Loucy (cell line): ENCODE results near the gene LRRC4C.

ENCODE experiments used
- H2AFZ ChIP-seq: fragments of 200-600 bp; sonication (generic); 2 replicates; pipeline ENCODE4 v1.6.0; 2016; ENCODE audit warnings: antibody characterized with exemption, mild to moderate bottlenecking, low read length, moderate library complexity
- H3F3A ChIP-seq: fragments of 200-600 bp; 2 replicates; pipeline ENCODE4 v1.6.0; 2016; ENCODE audit warnings: antibody characterized with exemption, low read depth, mild to moderate bottlenecking
- H3K27me3 ChIP-seq: fragments of 200-600 bp; sonication (generic); 2 replicates; pipeline ENCODE4 v1.6.1; 2014; ENCODE audit warnings: low read length, mild to moderate bottlenecking; ENCODE audit not compliant: insufficient read depth, poor library complexity, severe bottlenecking
- H3K36me3 ChIP-seq: fragments of 200-600 bp; sonication (generic); 2 replicates; pipeline ENCODE4 v1.6.1; 2016; ENCODE audit warnings: low read length; ENCODE audit not compliant: insufficient read depth
- H3K4me1 ChIP-seq: fragments of 200-600 bp; sonication (generic); 2 replicates; pipeline ENCODE4 v1.5.1; 2014; ENCODE audit warnings: low read length, mild to moderate bottlenecking; ENCODE audit not compliant: insufficient read depth, poor library complexity, severe bottlenecking
- H3K4me2 ChIP-seq: fragments of 200-600 bp; sonication (generic); 2 replicates; pipeline ENCODE4 v1.6.0; 2014; ENCODE audit warnings: antibody characterized with exemption, low read length, low read depth, mild to moderate bottlenecking; ENCODE audit not compliant: poor library complexity, severe bottlenecking
- H3K4me3 ChIP-seq: fragments of 200-600 bp; sonication (generic); 2 replicates; pipeline ENCODE4 v1.5.1; 2014; ENCODE audit warnings: low read length, mild to moderate bottlenecking, mixed read lengths; ENCODE audit not compliant: poor library complexity, severe bottlenecking
- H3K79me2 ChIP-seq: fragments of 200-600 bp; sonication (generic); 2 replicates; pipeline ENCODE4 v1.6.1; 2014; ENCODE audit warnings: low read length; ENCODE audit not compliant: insufficient read depth
- H3K9ac ChIP-seq: fragments of 200-600 bp; sonication (generic); 2 replicates; pipeline ENCODE4 v1.6.0; 2014; ENCODE audit warnings: mild to moderate bottlenecking, low read depth, low read length, moderate library complexity; ENCODE audit not compliant: poor library complexity, severe bottlenecking
- H3K9me2 ChIP-seq: fragments of 200-600 bp; sonication (generic); replicated peaks from 2 replicates; pipeline ENCODE4 v1.6.1; 2016; ENCODE audit warnings: low read depth, low read length, mixed read lengths
- H3K9me3 ChIP-seq: fragments of 200-600 bp; sonication (generic); 2 replicates; pipeline ENCODE4 v1.6.1; 2014; ENCODE audit warnings: mild to moderate bottlenecking, antibody characterized with exemption, low read length, low read depth; ENCODE audit not compliant: insufficient read depth
- H4K20me1 ChIP-seq: fragments of 200-600 bp; sonication (generic); 2 replicates; pipeline ENCODE4 v1.6.0; 2014; ENCODE audit warnings: antibody characterized with exemption, low read length, mild to moderate bottlenecking; ENCODE audit not compliant: insufficient read depth, poor library complexity, severe bottlenecking
- EZH2phosphoT487 ChIP-seq: fragments of 200-600 bp; IDR thresholded peaks from 2 replicates; pipeline ENCODE4 v1.6.1; 2018; ENCODE audit warnings: antibody characterized with exemption, mild to moderate bottlenecking, moderate library complexity, borderline replicate concordance
- TF ChIP-seq, protein P1 (sequence below): fragments of 200-600 bp; sonication (generic); conservative IDR thresholded peaks from 2 replicates; pipeline ENCODE4 v1.5.1; 2014; ENCODE audit warnings: mild to moderate bottlenecking, antibody characterized with exemption, low read length

LRRC4C gene

DNA sequence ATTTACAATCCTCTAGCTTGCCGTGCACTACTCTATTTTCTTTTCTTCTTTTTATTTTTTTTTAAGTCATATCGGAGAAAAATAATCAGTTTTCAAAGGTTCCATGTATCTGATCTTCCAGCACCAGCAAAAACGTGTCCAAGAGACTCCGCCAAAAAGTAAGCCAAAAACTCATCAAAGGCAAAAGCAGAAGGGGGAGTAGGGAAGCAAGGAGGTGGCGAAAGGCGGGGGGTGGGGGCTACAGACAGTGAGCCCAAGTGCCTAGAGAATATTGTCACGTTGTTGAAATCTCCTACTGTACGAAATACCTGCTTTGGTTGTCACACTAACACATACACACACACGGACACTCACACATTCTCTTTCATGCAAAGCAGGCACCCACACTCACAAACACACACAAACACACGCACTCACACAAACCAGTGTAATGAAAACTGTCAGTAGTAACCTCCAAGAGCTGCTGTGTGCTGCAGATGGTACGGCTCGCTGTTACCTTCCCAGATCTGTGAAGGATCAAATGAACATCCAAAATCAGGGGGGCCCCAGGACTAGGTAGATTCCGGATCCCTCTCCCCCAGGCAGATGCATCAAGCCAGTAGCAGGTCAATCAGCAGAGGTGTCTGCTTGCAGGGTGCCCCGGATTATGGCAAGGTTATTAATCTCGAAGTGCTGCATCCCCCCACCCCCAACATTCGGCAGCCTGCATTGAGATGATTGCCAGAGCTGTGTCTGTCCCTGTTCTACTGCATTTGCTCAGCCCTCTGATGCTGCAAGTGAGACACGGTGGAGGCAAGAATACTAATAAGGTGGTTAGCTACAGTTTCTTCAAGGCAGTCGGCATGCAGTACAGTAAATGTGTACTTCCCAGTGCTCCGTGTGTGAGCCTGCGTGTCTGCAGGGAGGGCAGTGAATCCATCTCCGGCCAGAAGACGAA lies at the start of gene LRRC4C:
Gene LRRC4C (minus strand): TSS at position 188 of the 937 bp plus-strand sequence.
- Histone ChIP-seq H3F3A (no peaks in the 10 kb centered on the region), H4K20me1 (no peaks in the 10 kb centered on the region), H3K4me1 (no peaks in the 10 kb centered on the region), H3K36me3 (no peaks in the 10 kb centered on the region), H2AFZ (no peak within 1 kb of the TSS), H3K79me2 (no peaks in the 10 kb centered on the region), H3K9me2 (no peaks in the 10 kb centered on the region), H3K4me3 (no peak within 1 kb of the TSS), H3K27me3 (no peaks in the 10 kb centered on the region), H3K9ac (no peak within 1 kb of the TSS), H3K4me2 (no peak within 1 kb of the TSS), H3K9me3 (no peaks in the 10 kb centered on the region)
- no peak for TF ChIP-seq EZH2phosphoT487
- TF ChIP-seq, protein P1, sequence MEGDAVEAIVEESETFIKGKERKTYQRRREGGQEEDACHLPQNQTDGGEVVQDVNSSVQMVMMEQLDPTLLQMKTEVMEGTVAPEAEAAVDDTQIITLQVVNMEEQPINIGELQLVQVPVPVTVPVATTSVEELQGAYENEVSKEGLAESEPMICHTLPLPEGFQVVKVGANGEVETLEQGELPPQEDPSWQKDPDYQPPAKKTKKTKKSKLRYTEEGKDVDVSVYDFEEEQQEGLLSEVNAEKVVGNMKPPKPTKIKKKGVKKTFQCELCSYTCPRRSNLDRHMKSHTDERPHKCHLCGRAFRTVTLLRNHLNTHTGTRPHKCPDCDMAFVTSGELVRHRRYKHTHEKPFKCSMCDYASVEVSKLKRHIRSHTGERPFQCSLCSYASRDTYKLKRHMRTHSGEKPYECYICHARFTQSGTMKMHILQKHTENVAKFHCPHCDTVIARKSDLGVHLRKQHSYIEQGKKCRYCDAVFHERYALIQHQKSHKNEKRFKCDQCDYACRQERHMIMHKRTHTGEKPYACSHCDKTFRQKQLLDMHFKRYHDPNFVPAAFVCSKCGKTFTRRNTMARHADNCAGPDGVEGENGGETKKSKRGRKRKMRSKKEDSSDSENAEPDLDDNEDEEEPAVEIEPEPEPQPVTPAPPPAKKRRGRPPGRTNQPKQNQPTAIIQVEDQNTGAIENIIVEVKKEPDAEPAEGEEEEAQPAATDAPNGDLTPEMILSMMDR: no peak

DNA sequence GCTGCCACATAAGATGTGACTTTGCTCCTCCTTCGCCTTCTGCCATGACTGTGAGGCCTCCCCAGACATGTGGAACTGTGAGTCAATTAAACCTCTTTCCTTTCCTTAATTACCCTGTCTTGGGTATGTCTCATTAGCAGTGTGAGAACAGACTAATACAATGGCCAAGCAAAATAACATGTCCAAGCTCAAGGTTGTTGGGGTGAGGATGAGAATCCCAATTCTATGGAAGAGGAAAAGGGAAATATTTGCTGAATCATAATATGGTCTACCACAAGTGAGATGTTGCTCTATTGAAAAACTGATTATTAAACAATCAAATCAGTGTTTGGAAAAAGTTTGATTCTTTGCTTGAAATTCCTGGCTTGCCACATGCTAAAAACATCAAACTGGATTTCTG lies 48.7 kb upstream of the LRRC4C start:
- H2AFZ ChIP-seq: no peak overlapping the region
- no peaks in the 10 kb centered on the region for H3K9me3 ChIP-seq
- H4K20me1 ChIP-seq: no peaks in the 10 kb centered on the region
- no peak overlapping the region for H3K9ac ChIP-seq
- H3K4me3 ChIP-seq: no peak overlapping the region
- no peaks in the 10 kb centered on the region for H3K4me1 ChIP-seq
- TF ChIP-seq, protein P1: no peak
- TF ChIP-seq EZH2phosphoT487: no peak
- H3K9me2 ChIP-seq: no peaks in the 10 kb centered on the region
- no peaks in the 10 kb centered on the region for H3K36me3 ChIP-seq
- H3K79me2 ChIP-seq: no peaks in the 10 kb centered on the region
- H3F3A ChIP-seq: no peaks in the 10 kb centered on the region
- no peak overlapping the region for H3K4me2 ChIP-seq
- no peaks in the 10 kb centered on the region for H3K27me3 ChIP-seq

DNA sequence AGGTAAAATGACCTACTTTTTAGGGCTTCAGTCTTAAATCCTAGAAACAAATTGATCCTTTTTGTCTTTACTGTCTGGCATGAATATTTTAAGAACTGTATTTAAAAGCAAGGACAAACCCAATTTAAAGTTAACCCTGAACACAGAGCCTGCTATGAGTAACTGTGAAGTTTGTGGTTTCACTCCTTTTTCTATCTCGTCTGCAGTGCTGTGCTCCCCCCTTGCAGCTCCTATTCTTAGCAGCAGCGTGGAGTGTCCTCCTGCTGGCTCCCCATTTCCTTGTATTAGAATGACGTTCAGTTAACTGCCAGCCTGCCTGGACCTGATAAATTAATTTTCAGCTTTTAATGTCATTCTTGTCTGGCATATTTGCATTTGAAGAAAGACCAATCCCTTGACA lies 40.0 kb upstream of the LRRC4C start:
- H3K4me2 ChIP-seq: no peak overlapping the region
- no peaks in the 10 kb centered on the region for H3K9me2 ChIP-seq
- no peaks in the 10 kb centered on the region for H3K79me2 ChIP-seq
- no peaks in the 10 kb centered on the region for H3K36me3 ChIP-seq
- no peaks in the 10 kb centered on the region for H4K20me1 ChIP-seq
- H3K9ac ChIP-seq: no peak overlapping the region
- TF ChIP-seq EZH2phosphoT487: no peak
- H2AFZ ChIP-seq: no peak overlapping the region
- no peaks in the 10 kb centered on the region for H3F3A ChIP-seq
- H3K27me3 ChIP-seq: no peaks in the 10 kb centered on the region
- no peaks in the 10 kb centered on the region for H3K4me1 ChIP-seq
- no peak overlapping the region for H3K4me3 ChIP-seq
- H3K9me3 ChIP-seq: no peaks in the 10 kb centered on the region
